ENCODE data around the gene CXCL16. TPM values are rescaled to one million over a fixed set of nuclear protein-coding genes. Genes with fewer than 3 reads are reported as not detected.

The CXCL16 gene
- total and polyA plus RNA-seq, 10 of the 15 experiments (the other 5 are each of a cell fraction or from before 2014, with no cell fraction given), result 0.15 to 2.2 (median 0.65) TPM

- BruUV-seq (replicated peaks), result no TSS peak
- DNase-seq (ENCODE audit: low read depth, low spot score), result peak; percentile 94
- ATAC-seq, result peak; percentile 91
- H3K9me3 ChIP-seq (replicated peaks; ENCODE audit: control insufficient read depth, insufficient read depth, low read length), result no peaks in the 10 kb centered on the region; the same call in 2 of the 3 replicates
- in situ Hi-C loops (cut with MboI), result loop anchor here (5.0 kb wide), 1 partner anchor 172 kb away; no protein-coding TSS in a partner anchor
- H3K79me2 ChIP-seq (ENCODE audit: control insufficient read depth, insufficient read depth, low read length), result peaks cover 19% of the 10 kb centered on the region
- peak within 1 kb of the TSS; percentile 85 for H3K9ac ChIP-seq (ENCODE audit: control insufficient read depth, insufficient read depth, low read length)
- peak; percentile 81 for FAIRE-seq
- peak within 1 kb of the TSS; percentile 96 for H3K4me2 ChIP-seq (ENCODE audit: control insufficient read depth, insufficient read depth)
- ChIA-PET POLR2A (interaction anchor here (0.9 to 3.9 kb wide), 5 partner anchors 9 to 174 kb away, joined by 3 to 23 read pairs (median 6); partner anchors contain the start of gene MED11), SMC1A (ENCODE audit: uncharacterized antibody, unreplicated experiment) (interaction anchor here (0.8 to 2.8 kb wide), 8 partner anchors 10 to 289 kb away, joined by 3 to 11 read pairs (median 4); partner anchors contain the start of genes CHRNE and MED11), RAD21 (ENCODE audit: unreplicated experiment) (interaction anchor here (0.6 to 1.7 kb wide), 23 partner anchors 9 to 494 kb away, joined by 3 to 14 read pairs (median 3); partner anchors contain the start of genes CHRNE, GLTPD2, MED11 and MINK1), CTCF (interaction anchor here (0.7 to 2.5 kb wide), 16 partner anchors 9 to 199 kb away, joined by 3 to 12 read pairs (median 4); partner anchors contain the start of gene CHRNE)
- WGBS (ENCODE audit: insufficient coverage, insufficient replicate concordance, low lambda C conversion rate, missing lambda C conversion rate), result under 1% methylated on average over 41 of the region's 67 CpGs
- peaks cover 26% of the 10 kb centered on the region for H3K4me1 ChIP-seq (ENCODE audit: control insufficient read depth, insufficient read depth, low read length)
- peak within 1 kb of the TSS; percentile 80 for H3K4me3 ChIP-seq
- peak within 1 kb of the TSS; percentile 66 for H3K27ac ChIP-seq (ENCODE audit: control insufficient read depth, insufficient read depth)
- no peaks in the 10 kb centered on the region for H4K20me1 ChIP-seq (ENCODE audit: control insufficient read depth, insufficient read depth)
- no peaks in the 10 kb centered on the region; a peak in 1 of 4 replicates for H3K36me3 ChIP-seq (ENCODE audit: control insufficient read depth in 2 of 2, insufficient read depth in 2 of 2, low read length in 1 of 2)
- intact Hi-C loops (cut with micrococcal nuclease; ENCODE audit: unreplicated experiment), result loop anchor here (1.0 to 5.0 kb wide), 3 partner anchors 21 to 179 kb away; partner anchors contain the start of genes GLTPD2, MED11 and VMO1
- H3K27me3 ChIP-seq (replicated peaks in 1 of 2; ENCODE audit: control insufficient read depth in 2 of 2, insufficient read depth in 2 of 2, low read length in 1 of 2), result no peaks in the 10 kb centered on the region
- peak within 1 kb of the TSS; percentile 84 for H2AFZ ChIP-seq (ENCODE audit: control insufficient read depth, low read depth, low read length)
- TF ChIP-seq SRF (IDR thresholded peaks at IDR 0.05; ENCODE audit: low read depth in 2 of 2, low read length in 2 of 2), result no peak
- TF ChIP-seq CHD4 (IDR thresholded peaks at IDR 0.05), result no peak
- no peak for TF ChIP-seq IRF3 (IDR thresholded peaks at IDR 0.05)
- TF ChIP-seq RBBP5 (conservative IDR thresholded peaks at IDR 0.05), result no peak
- no peak for TF ChIP-seq ZZZ3 (IDR thresholded peaks at IDR 0.05; ENCODE audit: control insufficient read depth, insufficient read length, low read depth)
- TF ChIP-seq HDGF (IDR thresholded peaks at IDR 0.05), result peak; percentile 86; the same call in 1 of the 2 replicates
- TF ChIP-seq ATF2 (IDR thresholded peaks at IDR 0.05; ENCODE audit: low read length), result no peak
- TF ChIP-seq BCL11A (IDR thresholded peaks at IDR 0.05; ENCODE audit: low read depth, low read length), result no peak
- no peak for TF ChIP-seq E2F8 (IDR thresholded peaks at IDR 0.05; ENCODE audit: low read depth, partially characterized antibody)
- TF ChIP-seq WRNIP1 (IDR thresholded peaks at IDR 0.05; ENCODE audit: borderline replicate concordance, low read depth, low read length), result no peak
- TF ChIP-seq NBN (IDR thresholded peaks at IDR 0.05), result 0 out of 2 replicates have a peak, but pooled peaks have one; percentile 81
- TF ChIP-seq JUNB (IDR thresholded peaks at IDR 0.05), result no peak
- TF ChIP-seq NFYA (IDR thresholded peaks at IDR 0.05; ENCODE audit: borderline replicate concordance, low read depth, low read length), result no peak
- no peak for TF ChIP-seq ATF3 (IDR thresholded peaks at IDR 0.05; ENCODE audit: borderline replicate concordance, extremely low read depth, low read depth, low read length)
- no peak for TF ChIP-seq SMAD5 (IDR thresholded peaks at IDR 0.05; ENCODE audit: low read depth)
Observed at GRCh38 chr17:4709794-4710692, 29.7 kb downstream of the CXCL16 start, which contains the start of gene ARRB2. ARRB2 (plus strand) TSS chr17:4710632; CDS start chr17:4710722, 90 bp downstream.

Measured in GM12878 (cell line).